Kidney (tissue), 14 donors: ENCODE data around the gene CAMK2N2. TPM values are rescaled to one million over a fixed set of nuclear protein-coding genes. Genes with fewer than 3 reads are reported as not detected.

ENCODE experiments used
- DNase-seq, 5 donors: peaks; one replicate each; pipeline ENCODE4 v3.0.0-alpha.2; 2013 to 2020
- FAIRE-seq: peaks from 2 replicates; lab custom pipeline; 2012; peaks lifted over from hg19 to GRCh38; lab: Jason Lieb, UNC
- H3K27ac ChIP-seq, 2 donors: one replicate each; pipeline ENCODE4 v1.7.0; 2013; ENCODE audit warnings: low read depth in 2 of 2, low read length in 2 of 2, inconsistent platforms in 1 of 2
- H3K27me3 ChIP-seq: one replicate; pipeline ENCODE4 v1.7.1; 2013; ENCODE audit warnings: low read length, inconsistent platforms; ENCODE audit not compliant: control insufficient read depth, insufficient read depth
- H3K36me3 ChIP-seq, 3 donors: one replicate each; pipeline versions ENCODE4 v1.7.0 to v1.7.1; 2013; ENCODE audit warnings: low read length in 3 of 3, control low read depth in 1 of 3, inconsistent platforms in 1 of 3; ENCODE audit not compliant: insufficient read depth in 3 of 3, control insufficient read depth in 2 of 3
- H3K4me1 ChIP-seq, 3 donors: one replicate each; pipeline versions ENCODE4 v1.7.0 to v1.7.1; 2013; ENCODE audit warnings: low read length in 3 of 3, inconsistent platforms in 1 of 3, low read depth in 1 of 3; ENCODE audit not compliant: control insufficient read depth in 2 of 3, insufficient read depth in 2 of 3
- H3K4me3 ChIP-seq, 3 donors: one replicate each; pipeline versions ENCODE4 v1.7.0 to v1.8.1; 2013; ENCODE audit warnings: low read length in 3 of 3, control low read depth in 1 of 3, inconsistent platforms in 1 of 3
- H3K9ac ChIP-seq, 3 donors: one replicate each; pipeline versions ENCODE4 v1.7.0 to v1.7.1; 2013; ENCODE audit warnings: low read length in 3 of 3, control low read depth in 1 of 3, inconsistent platforms in 1 of 3
- H3K9me3 ChIP-seq, 3 donors: one replicate each; pipeline versions ENCODE4 v1.7.0 to v1.7.1; 2013; ENCODE audit warnings: low read length in 3 of 3, control low read depth in 1 of 3, inconsistent platforms in 1 of 3; ENCODE audit not compliant: control insufficient read depth in 2 of 3, insufficient read depth in 1 of 3
- intact Hi-C: fragments of 100-400 bp; cut with DNase I; formaldehyde crosslinking; loops from one replicate; pipeline ENCODE4 v1.11.1; 2022
- polyA plus RNA-seq: library from polyadenylated mRNA; stranded (reverse); fragments of 350-450 nt; fragmentation: Illumina TruSeq; extraction: RNeasy Lipid Tissue Mini Kit (QIAGEN cat#74804); gene quantifications from one replicate; pipeline ENCODE4 v1.2.3, GENCODE V29; 2014; ENCODE audit warnings: low read depth, low replicate concordance; ENCODE audit not compliant: insufficient read depth
- total RNA-seq: library from RNA; stranded (reverse); fragmentation: NEBNext Ultra II Directional; extraction: Animal tissue kit (Norgen Biotek cat#: 25700); gene quantifications from one replicate; pipeline ENCODE4 v1.2.1, GENCODE V29; 2021
- TF ChIP-seq, protein P1 (sequence below): IDR thresholded peaks from 3 replicates; pipeline ENCODE4 v1.5.1; 2012; ENCODE audit warnings: mild to moderate bottlenecking, moderate library complexity, borderline replicate concordance; ENCODE audit not compliant: insufficient read depth; ENCODE audit errors: extremely low read depth
- donor health status: control.
- donor health status: control.
- donor health status: control.
- donor health status: control.
- donor health status: control.
- donor health status: DM: yes; HTN: yes; CAD: no.
- donor health status: Normal renal cell carcinoma (clear cell type).

The CAMK2N2 gene
- total and polyA plus RNA-seq, 2 donors from 2014 or later, result 0.31 to 0.39 TPM

DNA sequence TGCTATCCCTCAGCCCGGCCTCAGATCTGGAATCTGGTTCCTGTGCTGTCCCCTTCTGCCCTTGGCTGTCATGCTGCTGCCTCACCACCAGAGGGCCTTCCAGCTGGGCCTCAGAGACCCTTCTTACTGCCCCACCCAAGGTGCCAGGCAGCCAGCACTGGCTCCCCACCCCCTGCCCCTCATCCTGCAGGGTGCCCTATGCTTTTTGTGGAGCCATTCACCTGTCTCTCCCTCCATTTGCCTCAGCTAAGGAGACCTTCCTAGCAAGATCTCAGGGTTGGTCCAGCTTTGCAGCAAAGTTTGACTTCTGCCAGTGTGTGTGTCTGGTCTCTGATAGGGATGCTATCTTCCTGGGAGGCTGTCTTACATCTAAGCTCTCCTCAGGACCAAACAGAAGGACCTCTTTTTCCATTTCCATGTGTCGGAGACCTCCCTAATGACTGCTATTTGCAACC lies 33.8 kb downstream of the CAMK2N2 start:
- intact Hi-C loops, result no loop called here
- H3K27me3 ChIP-seq, result peaks cover 16% of the 10 kb centered on the region
- H3K36me3 ChIP-seq, result no peaks in the 10 kb centered on the region
- H3K9ac ChIP-seq, result no peak overlapping the region
- FAIRE-seq, result no peak
- TF ChIP-seq, protein P1, sequence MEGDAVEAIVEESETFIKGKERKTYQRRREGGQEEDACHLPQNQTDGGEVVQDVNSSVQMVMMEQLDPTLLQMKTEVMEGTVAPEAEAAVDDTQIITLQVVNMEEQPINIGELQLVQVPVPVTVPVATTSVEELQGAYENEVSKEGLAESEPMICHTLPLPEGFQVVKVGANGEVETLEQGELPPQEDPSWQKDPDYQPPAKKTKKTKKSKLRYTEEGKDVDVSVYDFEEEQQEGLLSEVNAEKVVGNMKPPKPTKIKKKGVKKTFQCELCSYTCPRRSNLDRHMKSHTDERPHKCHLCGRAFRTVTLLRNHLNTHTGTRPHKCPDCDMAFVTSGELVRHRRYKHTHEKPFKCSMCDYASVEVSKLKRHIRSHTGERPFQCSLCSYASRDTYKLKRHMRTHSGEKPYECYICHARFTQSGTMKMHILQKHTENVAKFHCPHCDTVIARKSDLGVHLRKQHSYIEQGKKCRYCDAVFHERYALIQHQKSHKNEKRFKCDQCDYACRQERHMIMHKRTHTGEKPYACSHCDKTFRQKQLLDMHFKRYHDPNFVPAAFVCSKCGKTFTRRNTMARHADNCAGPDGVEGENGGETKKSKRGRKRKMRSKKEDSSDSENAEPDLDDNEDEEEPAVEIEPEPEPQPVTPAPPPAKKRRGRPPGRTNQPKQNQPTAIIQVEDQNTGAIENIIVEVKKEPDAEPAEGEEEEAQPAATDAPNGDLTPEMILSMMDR, result peak; percentile 57
- H3K4me3 ChIP-seq, result no peak overlapping the region
- no peaks in the 10 kb centered on the region for H3K9me3 ChIP-seq
- no peak for DNase-seq
- no peak overlapping the region for H3K27ac ChIP-seq
- H3K4me1 ChIP-seq, result peaks cover 0 to 14% (median 0%) of the 10 kb centered on the region in 3 donors

DNA sequence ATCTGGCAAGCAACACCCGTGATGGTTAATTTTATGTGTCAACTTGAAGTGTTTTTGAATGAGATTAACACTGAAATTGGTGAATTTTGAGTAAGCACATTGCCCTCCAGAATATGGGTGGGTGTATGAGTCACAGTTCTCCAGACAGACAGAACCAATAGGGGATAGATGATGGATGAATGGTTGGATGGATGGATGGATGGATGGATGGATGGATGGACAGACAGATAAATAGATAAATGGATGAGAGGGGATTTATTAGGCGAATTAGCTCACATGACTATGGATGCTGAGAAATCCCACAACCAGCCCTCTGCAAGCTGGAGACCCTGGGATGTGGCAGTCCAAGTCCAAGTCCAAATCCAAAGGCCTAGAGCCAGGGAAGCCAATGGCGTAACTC lies 37.4 kb downstream of the CAMK2N2 start:
- no peak overlapping the region for H3K9ac ChIP-seq
- no peaks in the 10 kb centered on the region for H3K36me3 ChIP-seq
- H3K27me3 ChIP-seq, result peaks cover 4% of the 10 kb centered on the region
- H3K9me3 ChIP-seq, result no peaks in the 10 kb centered on the region
- DNase-seq, result no peak
- no peak overlapping the region for H3K27ac ChIP-seq
- intact Hi-C loops, result no loop called here
- TF ChIP-seq, protein P1, result no peak
- H3K4me3 ChIP-seq, result no peak overlapping the region
- FAIRE-seq, result no peak
- H3K4me1 ChIP-seq, result peaks cover 0 to 3% (median 0%) of the 10 kb centered on the region in 3 donors

DNA sequence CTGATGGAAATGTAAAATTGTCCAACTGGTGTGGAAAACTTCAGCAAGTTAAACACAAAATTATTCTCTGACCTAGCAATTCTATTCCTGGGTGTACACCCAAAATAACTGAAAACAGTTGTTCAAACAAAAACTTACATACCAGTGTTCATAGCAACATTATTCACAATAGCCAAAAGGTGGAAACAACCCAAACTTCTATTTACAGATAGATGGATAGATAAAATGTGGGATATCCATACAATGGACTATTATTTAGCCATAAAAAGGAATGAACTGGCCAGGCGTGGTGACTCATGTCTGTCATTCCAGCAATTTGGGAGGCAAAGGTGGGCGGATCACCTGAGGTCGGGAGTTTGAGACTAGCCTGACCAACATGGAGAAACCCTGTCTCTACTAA lies 38.8 kb downstream of the CAMK2N2 start:
- H3K27me3 ChIP-seq, result peaks cover under 1% of the 10 kb centered on the region
- intact Hi-C loops, result no loop called here
- FAIRE-seq, result no peak

More for the DNA sequence above, 38.8 kb downstream of the CAMK2N2 start:
- no peak overlapping the region for H3K27ac ChIP-seq
- H3K36me3 ChIP-seq, result no peaks in the 10 kb centered on the region
- no peaks in the 10 kb centered on the region for H3K9me3 ChIP-seq
- no peak overlapping the region for H3K4me3 ChIP-seq
- DNase-seq, result no peak
- TF ChIP-seq, protein P1, result no peak
- no peak overlapping the region for H3K9ac ChIP-seq
- no peaks in the 10 kb centered on the region for H3K4me1 ChIP-seq
